Activated CD4-positive, CD25-positive, alpha-beta regulatory T cell (primary cell): Measurements from ENCODE around the gene ADAM29.
"Not testable (repeated sequence)": the region's sequence is repeated elsewhere in the genome, so short reads cannot be mapped to it uniquely, and the experiment has no call there.

Experiments used
- DNase-seq, 4 experiments: peaks; one replicate each; lab custom pipeline; 2025; lab: John Stamatoyannopoulos, UW

Gene ADAM29

GRCh38 chr4:174948826-174949225 lies 30.7 kb downstream of the ADAM29 start:
- no peak for DNase-seq

GRCh38 chr4:174972911-174973310 lies 54.8 kb downstream of the ADAM29 start:
- DNase-seq = no peak

GRCh38 chr4:174973336-174973735 lies 55.2 kb downstream of the ADAM29 start:
- DNase-seq = no peak

GRCh38 chr4:174983128-174983750 lies 65.1 kb downstream of the ADAM29 start:
- DNase-seq = no peak

- DNase-seq = not testable (repeated sequence)
Measured at GRCh38 chr4:174983870-174984269, 65.7 kb downstream of the ADAM29 start.

- DNase-seq = no peak
Measured at GRCh38 chr4:174989791-174990190, 71.6 kb downstream of the ADAM29 start.

- DNase-seq = no peak
Measured at GRCh38 chr4:174993916-174994315, 75.8 kb downstream of the ADAM29 start.

GRCh38 chr4:174996079-174996478 lies 77.9 kb downstream of the ADAM29 start:
- DNase-seq = no peak

- no peak for DNase-seq
Measured at GRCh38 chr4:174999407-174999806, 81.2 kb downstream of the ADAM29 start.

- no peak for DNase-seq
Measured at GRCh38 chr4:175017751-175018150, 99.6 kb downstream of the ADAM29 start.

- not testable (repeated sequence) for DNase-seq
Measured at GRCh38 chr4:175019447-175019846, 101.3 kb downstream of the ADAM29 start.
